HG03175 (cell line): ENCODE results near the gene ARPC1A.
A peak's percentile ranks its signal among the peaks of the same experiment; 100 is the strongest.
"Not testable (repeated sequence)": the region's sequence is repeated elsewhere in the genome, so short reads cannot be mapped to it uniquely, and the experiment has no call there.

Experiments
- ATAC-seq: cut with Tn5 transposase; IDR thresholded peaks from one replicate; pipeline ENCODE4 v1.9.1; 2021; ENCODE audit warnings: mild to moderate bottlenecking, moderate library complexity; ENCODE audit not compliant: unreplicated experiment

The ARPC1A gene

DNA sequence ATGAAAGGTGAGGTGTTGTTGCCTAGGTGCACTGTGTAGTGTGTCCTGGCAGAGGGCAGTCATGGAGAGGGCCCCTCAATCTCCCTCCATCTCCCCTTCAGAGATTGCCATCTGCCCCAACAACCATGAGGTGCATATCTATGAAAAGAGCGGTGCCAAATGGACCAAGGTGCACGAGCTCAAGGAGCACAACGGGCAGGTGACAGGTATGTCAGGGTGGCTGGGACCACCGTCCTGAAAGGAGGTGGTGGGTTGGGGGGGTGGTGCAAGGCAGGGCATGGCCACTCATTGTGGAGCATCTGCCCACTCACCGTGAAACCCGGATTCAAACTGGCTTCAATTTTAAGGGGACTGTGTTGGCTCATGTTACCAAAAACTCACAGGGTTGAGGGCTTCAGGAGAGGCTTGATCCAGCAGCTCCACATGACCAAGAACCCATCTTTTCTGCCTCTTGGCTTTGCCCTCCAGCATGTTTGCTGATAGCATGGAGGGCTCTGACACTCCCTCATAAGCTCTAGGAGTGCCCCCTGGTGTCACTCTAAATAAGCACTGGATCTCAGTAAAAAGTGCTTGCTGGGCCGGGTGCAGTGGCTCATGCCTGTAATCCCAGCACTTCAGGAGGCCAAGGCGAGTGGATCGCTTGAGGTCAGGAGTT, 61.0 kb downstream of the ARPC1A start:
- ATAC-seq: no peak

- ATAC-seq: not testable (repeated sequence)
Observed at GRCh38 chr7:99387239-99387635, 61.5 kb downstream of the ARPC1A start.

DNA sequence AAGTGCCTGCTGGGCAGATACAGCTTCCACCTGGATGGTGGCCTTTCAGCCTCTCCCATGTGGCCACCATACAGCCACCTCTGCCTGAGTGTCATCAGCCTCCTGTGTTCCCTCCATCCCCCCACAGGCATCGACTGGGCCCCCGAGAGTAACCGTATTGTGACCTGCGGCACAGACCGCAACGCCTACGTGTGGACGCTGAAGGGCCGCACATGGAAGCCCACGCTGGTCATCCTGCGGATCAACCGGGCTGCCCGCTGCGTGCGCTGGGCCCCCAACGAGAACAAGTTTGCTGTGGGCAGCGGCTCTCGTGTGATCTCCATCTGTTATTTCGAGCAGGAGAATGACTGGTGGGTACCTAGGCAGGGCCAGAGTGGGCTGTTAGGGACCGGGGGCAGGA, 62.2 kb downstream of the ARPC1A start:
- no peak for ATAC-seq

- ATAC-seq: no peak
Observed at GRCh38 chr7:99389772-99390171, 64.1 kb downstream of the ARPC1A start.

GRCh38 chr7:99390941-99391602, 65.4 kb downstream of the ARPC1A start:
- ATAC-seq: no peak

DNA sequence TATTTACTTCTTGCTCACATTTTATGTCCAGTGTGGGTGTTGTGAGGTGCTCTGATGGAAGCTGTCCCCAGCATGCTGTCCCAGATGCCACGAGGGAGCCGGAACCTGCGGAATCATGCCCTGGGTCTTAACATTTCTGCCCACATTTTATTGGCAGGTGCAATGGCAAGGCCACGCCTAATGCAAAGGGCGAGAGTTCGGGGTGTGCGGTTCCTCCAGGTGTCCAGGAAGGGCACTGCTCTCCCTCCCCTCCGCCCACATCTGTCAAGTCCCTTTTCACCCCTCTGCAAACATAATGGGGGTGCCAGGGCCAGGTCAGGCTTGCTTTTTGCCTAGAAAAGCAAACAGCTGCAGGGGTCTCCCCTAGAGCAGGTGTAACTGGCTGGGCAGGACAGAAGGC, 66.3 kb downstream of the ARPC1A start:
- no peak for ATAC-seq

GRCh38 chr7:99392659-99393354, 67.1 kb downstream of the ARPC1A start:
- peak; percentile 58 for ATAC-seq

GRCh38 chr7:99393355-99394187, 67.9 kb downstream of the ARPC1A start:
- ATAC-seq: no peak

- ATAC-seq: no peak
Observed at GRCh38 chr7:99394188-99394502, 68.4 kb downstream of the ARPC1A start.

- no peak for ATAC-seq
Observed at GRCh38 chr7:99395616-99396327, 70.1 kb downstream of the ARPC1A start.

DNA sequence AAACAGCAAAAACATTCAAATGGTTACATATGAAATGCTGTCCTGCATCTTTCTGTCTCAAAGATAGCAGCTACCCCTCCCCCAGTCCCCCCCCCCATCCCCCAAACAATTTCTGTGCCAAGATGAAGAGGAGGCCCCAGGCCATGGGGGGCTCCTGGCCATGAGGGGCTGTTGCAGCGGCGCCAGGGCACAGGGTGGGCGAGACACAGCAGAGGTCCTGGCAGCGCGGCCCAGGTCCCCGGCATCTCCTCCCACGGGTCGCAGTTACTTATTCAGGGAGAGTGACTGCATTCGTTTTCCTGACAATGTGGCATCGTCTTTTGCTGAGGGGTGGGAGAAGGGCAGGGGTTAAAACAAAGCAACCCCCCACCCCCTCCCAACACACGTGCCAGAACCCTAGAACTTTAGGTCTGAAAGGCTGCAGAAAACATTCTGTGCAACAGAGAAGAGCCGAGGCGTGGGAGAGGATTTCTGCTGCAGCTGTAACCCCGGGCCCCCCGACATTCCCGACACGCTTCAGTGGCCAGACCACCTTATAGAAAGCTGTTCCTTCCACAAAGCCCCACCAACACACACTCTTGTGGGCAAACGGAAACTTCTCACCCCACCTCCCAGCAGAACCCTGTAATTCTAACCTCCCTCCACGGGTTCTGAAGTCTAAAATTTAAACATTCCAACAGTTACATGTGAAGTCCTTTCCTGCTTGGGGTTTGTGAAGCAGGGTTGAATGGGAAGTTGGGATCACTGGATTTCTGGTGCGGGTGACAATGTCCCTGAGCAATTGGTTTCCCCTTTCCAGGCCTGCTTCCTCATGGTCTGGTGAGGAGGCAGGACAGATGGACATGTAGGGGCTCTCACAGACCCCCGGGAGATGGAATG, 71.0 kb downstream of the ARPC1A start:
- ATAC-seq: no peak

DNA sequence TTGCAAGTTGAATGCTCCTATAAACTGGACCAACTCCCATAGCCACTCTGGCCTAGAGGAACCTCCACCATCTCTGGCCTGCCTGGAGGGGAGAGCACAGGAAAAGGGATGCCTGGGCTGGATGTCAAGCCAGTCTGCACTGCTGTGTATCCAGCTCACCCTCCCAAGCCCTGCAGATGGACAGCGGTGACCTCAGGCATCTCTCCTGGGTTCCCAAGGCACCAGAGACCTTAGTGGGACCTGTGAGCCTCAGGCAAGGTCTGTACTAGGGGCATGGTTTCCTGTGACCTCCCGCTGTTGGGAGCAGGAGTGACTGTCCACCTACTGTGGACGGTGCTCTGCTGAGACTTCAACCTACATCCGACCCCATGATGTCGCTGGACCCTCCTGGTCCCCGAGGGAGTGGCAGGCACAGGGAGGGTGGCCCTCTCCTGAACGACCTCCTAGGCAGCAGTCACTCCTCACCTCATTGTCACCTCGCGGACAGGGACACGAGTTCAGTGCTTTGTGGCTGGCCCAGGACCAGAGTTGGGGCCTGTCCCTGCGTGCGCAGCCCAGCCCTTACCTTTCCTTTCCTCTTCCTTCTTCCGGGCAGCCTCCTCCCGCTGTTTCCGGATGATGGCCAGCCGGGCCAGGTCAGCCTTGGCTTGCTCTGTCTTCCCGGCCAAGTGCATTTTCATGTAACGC, 71.7 kb downstream of the ARPC1A start:
- ATAC-seq: no peak

GRCh38 chr7:99398891-99399445, 73.3 kb downstream of the ARPC1A start:
- no peak for ATAC-seq

GRCh38 chr7:99399597-99399996, 73.9 kb downstream of the ARPC1A start:
- no peak for ATAC-seq

GRCh38 chr7:99402854-99403253, 77.2 kb downstream of the ARPC1A start:
- ATAC-seq: no peak

DNA sequence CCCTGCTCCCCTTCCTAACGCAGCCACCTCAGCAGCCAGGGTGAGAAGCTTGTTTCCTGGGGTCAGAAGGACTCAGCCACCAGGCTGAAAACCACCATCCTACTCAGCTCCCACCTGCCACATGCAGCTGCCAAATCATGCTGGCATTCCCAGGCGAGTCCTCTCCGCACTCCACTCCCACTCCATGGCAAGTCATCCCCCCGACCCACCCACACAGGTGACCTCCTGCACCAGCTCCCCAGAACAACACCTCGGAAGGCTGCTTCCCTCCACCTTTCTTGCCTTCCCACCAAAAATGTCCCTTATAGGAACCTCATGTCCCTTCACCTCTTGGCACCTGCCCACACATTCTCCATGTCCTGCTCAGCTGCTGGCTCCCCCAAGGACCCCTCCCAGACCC, 78.1 kb downstream of the ARPC1A start:
- no peak for ATAC-seq

GRCh38 chr7:99404235-99404976, 78.7 kb downstream of the ARPC1A start:
- ATAC-seq: no peak

DNA sequence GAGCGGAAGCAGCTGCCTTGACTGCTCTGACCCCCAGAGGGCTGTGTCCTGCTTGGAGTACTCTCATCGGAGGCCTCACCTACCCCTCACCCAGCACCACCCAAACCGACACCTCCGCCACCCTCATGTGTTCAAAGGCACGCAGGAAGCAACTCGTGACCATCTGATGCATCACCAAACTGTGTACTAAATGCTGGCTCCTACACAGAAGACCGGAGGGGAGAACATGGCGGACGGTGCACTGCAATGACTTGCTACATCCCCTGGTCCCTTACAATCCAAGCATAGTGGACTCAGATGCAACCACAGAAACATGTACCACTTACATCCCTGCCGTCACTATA, 79.3 kb downstream of the ARPC1A start:
- no peak for ATAC-seq
